Heart right ventricle (tissue), 16 donors: ENCODE data around the gene BET1. TPM values are rescaled to one million over a fixed set of nuclear protein-coding genes. Genes with fewer than 3 reads are reported as not detected.
"Not testable (repeated sequence)": the region's sequence is repeated elsewhere in the genome, so short reads cannot be mapped to it uniquely, and the experiment has no call there.

Experiments used
- ATAC-seq, 8 donors: fragments of 200-7000 bp; cut with Tn5 transposase; one replicate each; pipeline ENCODE4 v1.9.1; 2020; ENCODE audit warnings: mild to moderate bottlenecking in 8 of 8, moderate library complexity in 8 of 8, moderate number of reproducible peaks in 1 of 8
- DNase-seq, 2 donors: peaks; one replicate each; pipeline ENCODE4 v3.0.0-alpha.2; 2020
- H3K27ac ChIP-seq, 10 donors: fragments of 200-600 bp; sonication (generic) in 2 of 10; one replicate each; pipeline versions ENCODE4 v1.5.0 to v1.8.0; 2020 to 2022; ENCODE audit warnings: mild to moderate bottlenecking in 3 of 10
- H3K27me3 ChIP-seq, 7 donors: fragments of 200-600 bp; one replicate each; pipeline ENCODE4 v1.8.0; 2021 to 2022; ENCODE audit warnings: mild to moderate bottlenecking in 2 of 7
- H3K36me3 ChIP-seq, 9 donors: fragments of 200-600 bp; sonication (generic) in 1 of 9; one replicate each; pipeline versions ENCODE4 v1.5.0 to v1.8.0; 2020 to 2022; ENCODE audit warnings: mild to moderate bottlenecking in 2 of 9
- H3K4me1 ChIP-seq, 9 donors: fragments of 200-600 bp; sonication (generic) in 1 of 9; one replicate each; pipeline versions ENCODE4 v1.5.0 to v1.8.0; 2020 to 2022; ENCODE audit warnings: mild to moderate bottlenecking in 4 of 9
- H3K4me3 ChIP-seq, 10 donors: fragments of 200-600 bp; sonication (generic) in 2 of 10; one replicate each; pipeline versions ENCODE4 v1.5.0 to v1.8.0; 2020 to 2022; ENCODE audit warnings: mild to moderate bottlenecking in 7 of 10, moderate library complexity in 2 of 10
- H3K9me3 ChIP-seq, 11 donors: fragments of 200-600 bp in 10 of 11; sonication (generic) in 2 of 11; one replicate each; pipeline versions ENCODE4 v1.5.0 to v1.8.0; 2013 to 2022; ENCODE audit warnings: mild to moderate bottlenecking in 2 of 11, control low read depth in 1 of 11, moderate library complexity in 1 of 11
- WGBS, 2 donors: extraction: QIAGEN DNeasy Blood & Tissue Kit; methylation state at CpG; one replicate each; pipeline ENCODE4 v1.1.7; 2013; ENCODE audit warnings: inconsistent platforms in 1 of 2; 5-methylcytosine and 5-hydroxymethylcytosine counted together
- intact Hi-C, 10 donors: fragments of 100-400 bp; cut with DNase I; formaldehyde crosslinking; loops; one replicate each; pipeline versions ENCODE4 v1.11.1 to v1.14.2; 2022
- polyA plus RNA-seq, 2 donors: library from polyadenylated mRNA; stranded (reverse); fragments of 200-250 nt; gene quantifications; one replicate each; pipeline ENCODE4 v1.2.3, GENCODE V29; 2013
- total RNA-seq, 10 donors: library from RNA; stranded (reverse); fragmentation: NEBNext Ultra II Directional in 3 of 10; extraction: Animal tissue kit (Norgen Biotek cat#: 25700) in 3 of 10; gene quantifications; one replicate each; pipeline versions ENCODE4 v1.2.1 to v1.2.4, GENCODE V29; 2021 to 2023
- TF ChIP-seq, protein P1 (sequence below), 9 donors: fragments of 200-600 bp; sonication (generic) in 2 of 9; IDR thresholded peaks; one replicate each; pipeline versions ENCODE4 v1.5.0 to v1.8.0; 2021 to 2022; ENCODE audit warnings: antibody characterized with exemption in 9 of 9, mild to moderate bottlenecking in 5 of 9, moderate library complexity in 1 of 9
- donor health status: Arrhythmogenic right ventricular cardiomyopathy.
- donor health status: ischemic (EF 13 %, LVEDD 7.1; RV severe dilation, severe dysfunction).
- donor health status: healthy with polysubstance abuse.
- donor health status: DM: no; HTN: yes; CAD: no.
- donor health status: DM: no; HTN: no; CAD: no.
- donor health status: ischemic (EF 25% LVEDD 6.9; RV normal size, moderate dysfunction).
- donor health status: ischemic (EF 25% LVEDD 5.7; RV mildly dilated, moderate dysfunction).
- donor health status: healthy.
- donor health status: DM: yes; HTN: yes; CAD: no.
- donor health status: Ischemic cardiomyopathy.
- donor health status: ischemic (EF 35%, LVEDD 5.7; RV mildly dilated, moderate dysfunction).
- donor health status: nonischemic (EF 11% LVEDD 7.7; RV severe dilation, severe dysfunction).
- donor health status: DM: yes; HTN: yes; CAD: no.
- donor health status: PGD.
- donor health status: ischemic (EF 29% LVEDD 5.4; RV normal size, mild dysfunction).
- donor health status: nonischemic (EF 23%, LVEDD 6.1; RV moderate dilation, normal function).

BET1 gene
- total and polyA plus RNA-seq, 12 donors: 6.9 to 20.2 (median 11.7) TPM

DNA sequence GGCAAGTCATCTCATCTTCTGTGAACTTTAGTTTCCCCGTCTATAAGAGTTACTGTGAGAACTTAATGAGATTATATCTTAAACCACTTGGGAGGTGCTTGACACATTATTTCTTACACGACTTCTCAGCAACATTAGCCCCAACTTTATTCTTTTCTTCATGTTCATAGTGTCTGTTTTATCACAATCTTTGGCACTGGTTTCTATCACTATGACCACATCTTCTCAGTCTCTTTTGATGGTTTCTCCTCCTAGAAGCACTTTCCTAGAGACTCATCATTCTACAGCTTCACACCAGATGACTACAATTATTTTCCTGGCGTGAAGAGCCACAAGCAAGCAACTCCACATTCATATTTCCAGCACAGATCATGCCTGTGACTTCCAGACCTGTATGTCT is 26.5 kb upstream of the BET1 start:
- TF ChIP-seq, protein P1, sequence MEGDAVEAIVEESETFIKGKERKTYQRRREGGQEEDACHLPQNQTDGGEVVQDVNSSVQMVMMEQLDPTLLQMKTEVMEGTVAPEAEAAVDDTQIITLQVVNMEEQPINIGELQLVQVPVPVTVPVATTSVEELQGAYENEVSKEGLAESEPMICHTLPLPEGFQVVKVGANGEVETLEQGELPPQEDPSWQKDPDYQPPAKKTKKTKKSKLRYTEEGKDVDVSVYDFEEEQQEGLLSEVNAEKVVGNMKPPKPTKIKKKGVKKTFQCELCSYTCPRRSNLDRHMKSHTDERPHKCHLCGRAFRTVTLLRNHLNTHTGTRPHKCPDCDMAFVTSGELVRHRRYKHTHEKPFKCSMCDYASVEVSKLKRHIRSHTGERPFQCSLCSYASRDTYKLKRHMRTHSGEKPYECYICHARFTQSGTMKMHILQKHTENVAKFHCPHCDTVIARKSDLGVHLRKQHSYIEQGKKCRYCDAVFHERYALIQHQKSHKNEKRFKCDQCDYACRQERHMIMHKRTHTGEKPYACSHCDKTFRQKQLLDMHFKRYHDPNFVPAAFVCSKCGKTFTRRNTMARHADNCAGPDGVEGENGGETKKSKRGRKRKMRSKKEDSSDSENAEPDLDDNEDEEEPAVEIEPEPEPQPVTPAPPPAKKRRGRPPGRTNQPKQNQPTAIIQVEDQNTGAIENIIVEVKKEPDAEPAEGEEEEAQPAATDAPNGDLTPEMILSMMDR (IDR thresholded peaks at IDR 0.05): no peak
- H3K4me3 ChIP-seq: no peak overlapping the region
- intact Hi-C loops: no loop called here
- H3K27me3 ChIP-seq: no peaks in the 10 kb centered on the region
- 79 to 86% methylated on average over 3 of the region's 3 CpGs for WGBS, 2 donors
- H3K27ac ChIP-seq: no peak overlapping the region
- ATAC-seq (no peak), DNase-seq (no peak)
- H3K9me3 ChIP-seq: no peaks in the 10 kb centered on the region
- no peaks in the 10 kb centered on the region for H3K36me3 ChIP-seq
- H3K4me1 ChIP-seq: no peaks in the 10 kb centered on the region

DNA sequence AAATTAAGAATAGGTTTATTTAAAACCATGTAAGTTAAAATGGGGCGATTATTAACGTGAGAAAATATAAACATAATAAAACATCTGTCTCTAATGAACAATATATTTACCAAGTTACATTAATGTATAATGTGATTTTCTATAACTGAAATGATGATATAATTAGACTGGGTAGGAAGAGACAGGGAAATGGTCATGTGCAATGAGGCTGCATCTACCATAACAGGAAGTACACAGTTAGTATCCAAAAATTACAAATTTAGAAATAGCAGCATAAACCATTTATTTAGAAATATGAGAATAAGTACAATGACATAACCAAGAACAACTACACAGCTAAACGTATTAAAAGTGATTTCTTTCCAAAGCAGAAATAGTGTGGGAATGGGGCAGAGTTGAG is 25.8 kb upstream of the BET1 start:
- no peaks in the 10 kb centered on the region for H3K9me3 ChIP-seq
- DNase-seq (no peak), ATAC-seq (no peak)
- H3K4me1 ChIP-seq: no peaks in the 10 kb centered on the region
- H3K27me3 ChIP-seq: no peaks in the 10 kb centered on the region
- H3K27ac ChIP-seq: no peak overlapping the region
- no peaks in the 10 kb centered on the region for H3K36me3 ChIP-seq
- intact Hi-C loops: no loop called here
- WGBS, 2 donors: 82 to 91% methylated on average over 3 of the region's 3 CpGs
- TF ChIP-seq, protein P1 (IDR thresholded peaks at IDR 0.05): no peak
- H3K4me3 ChIP-seq: no peak overlapping the region

DNA sequence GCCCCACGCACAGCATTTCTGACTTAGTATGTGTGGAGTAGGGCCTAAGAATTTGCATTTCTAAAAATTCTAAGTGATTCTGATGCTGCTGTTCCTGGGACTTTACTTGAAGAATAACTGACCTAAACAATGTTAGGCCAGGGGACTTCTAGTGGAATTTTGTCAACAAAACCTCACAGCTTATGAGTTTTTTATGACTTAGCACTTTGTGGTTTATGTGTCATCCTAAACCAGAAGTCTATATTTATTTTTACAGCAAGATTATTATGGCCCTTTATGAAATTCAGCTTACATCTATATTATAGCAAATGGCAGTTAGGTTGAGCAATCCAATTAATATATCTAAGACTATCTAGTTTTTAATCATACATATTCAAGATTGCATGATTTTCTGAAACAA is 24.6 kb upstream of the BET1 start:
- TF ChIP-seq, protein P1 (IDR thresholded peaks at IDR 0.05): no peak
- no peak for ATAC-seq

DNA sequence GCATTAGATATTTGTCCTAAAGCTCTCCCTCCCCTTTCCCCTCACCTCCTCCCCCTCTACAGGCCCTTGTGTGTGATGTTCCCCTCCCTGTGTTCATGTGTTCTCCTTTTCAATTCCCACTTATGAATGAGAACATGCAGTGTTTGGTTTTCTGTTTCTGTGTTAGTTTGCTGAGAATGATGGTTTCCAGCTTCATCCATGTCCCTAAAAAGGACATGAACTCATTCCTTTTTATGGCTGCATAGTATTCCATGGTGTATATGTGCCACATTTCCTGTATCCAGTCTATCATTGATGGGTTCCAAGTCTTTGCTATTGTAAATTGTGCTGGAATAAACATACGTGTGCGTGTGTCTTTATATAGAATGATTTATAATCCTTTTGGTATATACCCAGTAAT is 22.5 kb upstream of the BET1 start:
- intact Hi-C loops, H3K4me3 ChIP-seq, H3K27me3 ChIP-seq, H3K27ac ChIP-seq, H3K36me3 ChIP-seq, H3K4me1 ChIP-seq, H3K9me3 ChIP-seq, DNase-seq, ATAC-seq: not testable (repeated sequence)
- WGBS, 2 donors: 95 to 96% methylated on average over 2 of the region's 2 CpGs

More for the DNA sequence above, 24.6 kb upstream of the BET1 start:
- no peak overlapping the region for H3K4me3 ChIP-seq
- WGBS, 2 donors: 95 to 96% methylated on average over 1 of the region's 1 CpG
- no peak overlapping the region for H3K27ac ChIP-seq
- intact Hi-C loops: no loop called here
- no peaks in the 10 kb centered on the region for H3K4me1 ChIP-seq
- H3K36me3 ChIP-seq: no peaks in the 10 kb centered on the region
- H3K9me3 ChIP-seq: no peaks in the 10 kb centered on the region
- DNase-seq: no peak
- no peaks in the 10 kb centered on the region for H3K27me3 ChIP-seq

DNA sequence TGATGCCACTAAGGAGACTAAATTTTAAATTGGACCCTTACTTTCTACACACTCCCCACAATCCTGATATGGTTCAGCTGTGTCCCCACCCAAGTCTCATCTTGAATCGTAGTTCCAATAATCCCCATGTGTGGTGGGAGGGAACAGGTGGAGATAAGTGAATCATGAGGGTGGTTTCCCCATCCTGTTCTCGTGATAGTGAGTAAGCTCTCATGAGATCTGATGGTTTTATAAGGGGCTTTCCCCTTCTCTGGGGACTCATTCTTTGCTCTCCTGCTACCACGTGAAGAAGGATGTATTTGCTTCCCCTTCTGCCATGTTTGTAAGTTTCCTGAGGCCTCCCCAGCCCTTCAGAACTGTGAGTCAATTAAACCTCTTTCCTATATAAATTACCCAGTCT is 18.4 kb upstream of the BET1 start:
- no peak for ATAC-seq
- 43 to 52% methylated on average over 3 of the region's 3 CpGs for WGBS, 2 donors
- intact Hi-C loops: no loop called here
- TF ChIP-seq, protein P1 (IDR thresholded peaks at IDR 0.05): no peak
- H3K4me3 ChIP-seq: no peak overlapping the region
- DNase-seq: no peak
- H3K27me3 ChIP-seq: no peaks in the 10 kb centered on the region
- H3K27ac ChIP-seq: no peak overlapping the region
- H3K36me3 ChIP-seq: no peaks in the 10 kb centered on the region
- peaks cover 0 to 8% (median 0%) of the 10 kb centered on the region in 11 donors for H3K9me3 ChIP-seq
- H3K4me1 ChIP-seq: no peaks in the 10 kb centered on the region
